GM21381 (cell line): ENCODE results near the gene HOXC13.

Experiments used
- ATAC-seq: cut with Tn5 transposase; IDR thresholded peaks from one replicate; pipeline ENCODE4 v1.9.1; 2021; ENCODE audit warnings: mild to moderate bottlenecking, moderate library complexity; ENCODE audit not compliant: unreplicated experiment

The HOXC13 gene

GRCh38 chr12:53954694-53955035 is 16.0 kb downstream of the HOXC13 start, which contains the start of gene HOXC12:
TSS of gene HOXC12 (plus strand) at chr12:53954903. CDS start at chr12:53954930, 27 bp downstream.
- no peak for ATAC-seq

GRCh38 chr12:53955036-53955775 is 16.6 kb downstream of the HOXC13 start:
- no peak for ATAC-seq

DNA sequence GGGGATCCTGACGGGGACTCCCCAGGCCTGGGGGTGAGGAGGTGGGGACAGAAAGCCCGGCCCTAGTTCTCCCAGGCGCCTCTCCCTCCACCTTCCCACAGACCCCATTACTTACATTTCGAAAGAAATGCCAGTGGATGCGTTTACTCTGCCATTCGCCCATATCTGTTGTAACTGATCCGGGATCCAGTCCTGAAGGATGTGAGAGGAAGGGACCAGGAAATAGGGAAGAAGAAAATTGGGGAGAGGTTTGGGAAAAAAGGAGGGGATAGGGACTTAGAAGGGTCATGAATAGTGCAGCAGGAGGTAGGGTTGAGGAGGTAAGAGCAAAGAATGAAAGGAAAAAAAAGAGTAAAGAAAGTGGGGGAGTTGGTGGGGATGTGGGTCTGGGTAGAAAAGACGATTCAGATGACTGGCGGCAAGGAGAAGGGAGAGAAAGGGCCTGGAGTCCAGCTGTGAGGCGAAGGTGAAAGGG is 17.2 kb downstream of the HOXC13 start:
- ATAC-seq, result no peak

- no peak for ATAC-seq
Measured at GRCh38 chr12:53956251-53956887, 17.7 kb downstream of the HOXC13 start.

- ATAC-seq, result no peak
Measured at GRCh38 chr12:53956914-53957536, 18.4 kb downstream of the HOXC13 start.

- no peak for ATAC-seq
Measured at GRCh38 chr12:53958128-53958527, 19.5 kb downstream of the HOXC13 start.

DNA sequence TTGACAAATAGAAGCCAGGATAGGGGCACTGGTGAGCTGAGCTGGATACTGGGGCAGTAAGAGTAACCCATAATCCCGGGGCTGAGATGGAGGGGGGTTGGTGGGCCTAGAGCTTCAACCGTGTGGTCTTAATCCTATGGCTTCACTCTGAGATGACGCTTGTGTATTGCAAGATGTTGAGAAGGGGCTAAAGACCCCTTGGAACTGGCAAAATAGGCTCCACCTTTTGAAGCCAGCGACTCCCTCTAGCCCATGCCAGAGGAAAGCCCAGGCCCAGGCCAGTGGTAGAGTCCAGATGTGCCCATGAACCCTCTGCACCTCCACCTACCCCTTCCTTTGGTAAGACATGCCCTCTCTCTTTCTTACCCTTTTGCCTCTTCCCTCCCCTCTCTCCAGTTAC is 20.7 kb downstream of the HOXC13 start:
- ATAC-seq, result no peak

GRCh38 chr12:53960187-53961024 is 21.8 kb downstream of the HOXC13 start:
- no peak for ATAC-seq

DNA sequence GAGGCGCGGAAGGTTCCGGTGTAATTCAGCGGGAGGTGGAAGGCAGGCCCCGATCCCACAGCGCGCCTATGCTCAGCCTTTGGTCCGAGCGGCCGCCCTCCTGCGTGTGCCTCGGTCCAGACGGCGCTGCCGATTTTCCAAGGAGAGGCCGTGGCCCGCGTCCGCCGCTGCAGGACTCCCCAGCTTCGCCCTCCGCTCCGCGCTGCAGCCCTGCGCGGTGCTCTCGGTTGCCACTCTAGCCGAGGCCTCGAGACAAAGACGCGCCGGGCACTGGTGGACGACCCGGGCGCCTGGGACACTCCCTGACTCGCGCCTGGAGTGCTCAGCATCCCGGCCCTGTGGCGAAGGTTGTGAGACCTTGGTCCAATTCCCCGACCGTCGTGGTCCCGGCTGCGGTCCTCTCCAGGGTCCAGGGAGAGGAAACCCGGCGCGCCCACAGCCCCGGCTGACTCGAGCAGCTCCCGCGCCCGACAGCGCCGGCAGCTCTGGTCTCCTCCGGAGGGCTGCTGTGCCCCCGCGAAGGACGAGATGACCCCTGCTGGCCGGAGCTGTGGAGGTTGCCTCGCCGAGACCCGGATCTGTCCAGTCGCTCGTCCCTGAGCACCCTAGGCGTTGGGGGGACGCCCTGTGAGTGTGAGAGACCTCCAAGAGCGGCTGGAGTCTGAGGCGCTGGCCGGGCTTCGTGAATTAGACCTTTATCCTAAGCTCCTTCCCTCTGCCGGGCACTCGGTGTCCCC is 22.6 kb downstream of the HOXC13 start:
- no peak for ATAC-seq

- no peak for ATAC-seq
Measured at GRCh38 chr12:53963005-53963404, 24.4 kb downstream of the HOXC13 start.

GRCh38 chr12:53963434-53964314 is 25.0 kb downstream of the HOXC13 start:
- ATAC-seq, result no peak

DNA sequence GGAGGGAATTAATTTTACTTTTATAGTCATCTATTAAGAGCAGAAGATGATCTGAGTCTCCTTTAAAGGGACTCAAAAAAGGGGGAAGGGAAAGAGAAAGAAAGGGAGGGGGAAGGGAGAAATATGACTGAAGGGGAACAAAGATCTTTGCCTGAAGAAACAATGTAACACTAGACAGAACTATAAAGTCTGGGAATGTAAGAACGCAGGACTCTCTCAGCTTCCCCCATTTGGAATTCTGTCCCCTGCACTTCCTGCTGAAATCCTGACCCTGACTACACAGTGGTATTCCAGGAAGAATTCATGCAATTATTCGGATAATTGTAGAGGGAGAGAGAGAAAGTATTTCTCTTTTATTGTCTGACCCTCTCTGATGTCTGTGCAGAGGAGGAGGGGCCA is 25.7 kb downstream of the HOXC13 start:
- ATAC-seq, result no peak

- ATAC-seq, result no peak
Measured at GRCh38 chr12:53965281-53966084, 26.9 kb downstream of the HOXC13 start.

DNA sequence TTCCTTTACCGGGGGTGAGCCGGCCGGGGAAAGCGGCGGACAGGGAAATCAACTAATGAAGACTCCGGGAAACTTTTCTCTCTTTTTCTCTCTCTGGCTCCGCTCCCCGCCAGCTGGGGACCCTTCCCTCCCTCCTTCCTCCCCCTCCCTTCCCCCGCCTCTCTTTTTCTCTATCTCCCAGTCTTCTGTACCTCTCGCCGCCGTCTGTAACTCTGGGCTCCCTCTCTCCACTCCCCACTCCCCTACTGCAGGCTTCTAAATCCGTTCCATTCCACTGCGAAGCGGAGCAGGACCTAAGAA is 27.4 kb downstream of the HOXC13 start:
- no peak for ATAC-seq

DNA sequence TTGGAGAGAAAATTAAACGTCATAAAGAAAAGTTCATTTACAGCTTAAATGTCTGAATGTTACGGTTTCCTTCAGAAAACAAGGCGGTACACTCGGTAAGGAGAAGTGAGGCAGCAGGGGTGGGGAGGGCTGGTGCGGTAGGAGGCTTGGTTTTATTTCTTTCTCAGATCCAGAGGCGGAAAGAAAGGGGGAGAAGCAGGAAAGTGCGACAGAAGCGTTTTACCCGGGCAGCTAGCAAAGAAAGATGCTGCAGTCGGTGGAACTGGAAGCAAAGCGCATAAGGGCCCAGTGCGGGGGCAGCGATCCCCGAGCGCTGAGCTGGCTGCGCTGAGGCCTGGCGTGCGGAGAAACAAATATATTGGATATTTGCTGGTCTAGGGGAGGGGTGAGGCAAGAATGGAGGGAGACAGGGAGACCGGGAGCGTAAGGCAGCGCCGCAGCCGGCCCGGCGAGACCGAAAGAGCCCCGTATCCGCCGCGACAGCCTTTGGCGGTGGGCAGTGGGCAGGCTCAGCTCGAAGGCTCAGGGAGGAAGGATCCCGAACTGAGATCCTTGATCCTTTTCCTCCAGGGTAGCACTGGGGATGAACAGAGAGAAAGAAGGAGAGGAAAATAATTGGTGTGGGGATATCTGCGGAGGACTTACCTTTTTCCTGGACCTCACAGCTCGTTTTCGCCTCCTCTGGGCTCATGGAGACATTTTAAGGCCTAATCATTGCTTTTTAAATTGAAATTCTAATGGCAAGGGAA is 27.9 kb downstream of the HOXC13 start:
- ATAC-seq, result no peak

- ATAC-seq, result no peak
Measured at GRCh38 chr12:53967421-53967925, 28.8 kb downstream of the HOXC13 start.

- no peak for ATAC-seq
Measured at GRCh38 chr12:53968214-53969127, 29.8 kb downstream of the HOXC13 start.
